HG02642 (cell line): ENCODE results near the gene AGMAT.
"Not testable (repeated sequence)": the region's sequence is repeated elsewhere in the genome, so short reads cannot be mapped to it uniquely, and the experiment has no call there.

Experiments
- ATAC-seq: cut with Tn5 transposase; IDR thresholded peaks from one replicate; pipeline ENCODE4 v1.9.1; 2021; ENCODE audit warnings: mild to moderate bottlenecking; ENCODE audit not compliant: unreplicated experiment, poor library complexity

Gene AGMAT

GRCh38 chr1:15616373-15617172 is 31.7 kb upstream of the AGMAT start:
- ATAC-seq, result no peak

- no peak for ATAC-seq
Measured at GRCh38 chr1:15610167-15610566, 25.3 kb upstream of the AGMAT start.

DNA sequence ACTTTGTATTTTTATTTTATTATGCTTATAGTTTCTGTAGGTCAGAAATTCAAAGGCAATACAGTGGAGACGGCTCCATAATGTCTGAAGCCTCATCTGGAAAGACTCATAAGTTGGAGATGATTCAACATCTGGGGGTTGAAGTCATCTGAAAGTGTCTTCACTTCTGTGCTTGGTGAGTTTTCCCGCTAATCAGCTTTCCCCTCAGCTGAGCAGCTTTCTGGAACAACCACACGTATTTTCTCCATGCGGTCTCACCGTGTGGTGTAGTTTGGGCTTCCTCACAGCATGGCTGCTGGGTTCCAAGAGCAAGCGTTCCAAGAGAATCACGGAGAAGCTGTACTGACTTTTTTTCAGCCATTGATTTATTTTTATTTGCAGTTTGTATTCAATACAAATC is 24.8 kb upstream of the AGMAT start:
- ATAC-seq, result no peak

DNA sequence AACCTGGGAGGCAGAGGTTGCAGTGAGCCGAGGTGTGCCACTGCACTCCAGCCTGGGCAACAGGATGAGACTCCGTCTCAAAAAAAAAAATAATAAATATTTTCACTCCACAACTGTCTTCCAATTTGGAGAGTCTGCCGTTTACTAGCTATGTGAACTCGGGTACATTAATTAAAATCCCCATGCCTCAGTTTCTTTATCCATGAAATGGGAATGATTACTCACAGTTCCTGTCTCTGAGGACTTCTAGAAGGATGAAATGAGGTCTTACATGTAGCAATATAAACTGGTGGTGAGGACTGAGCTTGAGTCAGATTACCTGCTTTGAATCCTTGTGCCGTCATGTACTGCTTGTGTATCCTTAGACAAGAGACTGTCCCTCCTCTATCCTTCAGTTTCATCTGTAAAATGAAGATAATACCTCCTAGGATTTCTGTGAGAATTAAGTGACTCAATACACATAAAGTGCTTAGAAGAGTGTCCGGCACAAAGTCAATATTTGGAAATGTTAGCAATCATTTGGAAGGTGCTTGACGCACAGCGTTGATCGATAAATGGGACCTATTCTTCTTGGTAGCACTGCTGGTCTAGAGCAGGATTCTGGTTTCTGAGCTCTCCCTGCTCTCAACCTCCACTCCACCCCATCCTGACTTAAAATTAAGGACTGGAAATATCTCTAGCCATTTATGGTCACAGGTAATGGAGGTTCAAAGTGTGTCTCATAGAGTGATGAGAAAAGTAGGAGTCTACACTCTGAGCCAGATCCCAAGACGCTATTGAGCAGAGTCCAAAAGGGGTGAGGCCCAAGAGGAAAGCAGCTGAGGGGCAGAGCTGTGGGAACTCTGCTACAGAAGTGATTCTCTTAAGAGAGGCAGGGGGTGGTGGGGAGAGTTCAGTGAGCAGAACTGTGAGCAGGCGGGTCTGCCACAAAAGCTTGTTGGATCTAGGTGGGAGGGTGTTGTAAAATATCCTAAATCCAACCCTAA is 20.8 kb upstream of the AGMAT start:
- no peak for ATAC-seq

DNA sequence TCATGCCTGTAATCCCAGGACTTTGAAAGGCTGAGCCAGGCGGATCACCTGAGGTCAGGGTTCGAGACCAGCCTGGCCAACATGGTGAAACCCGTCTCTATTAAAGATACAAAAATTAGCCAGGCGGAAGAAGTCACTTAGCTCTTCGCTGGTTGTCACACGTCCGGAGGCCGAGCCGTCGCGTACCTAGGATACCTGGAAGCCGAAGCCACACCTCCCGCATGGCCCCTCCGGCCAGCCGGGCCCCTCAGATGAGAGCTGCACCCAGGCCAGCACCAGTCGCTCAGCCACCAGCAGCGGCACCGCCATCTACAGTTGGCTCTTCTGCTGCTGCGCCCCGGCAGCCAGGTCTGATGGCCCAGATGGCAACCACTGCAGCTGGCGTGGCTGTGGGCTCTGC is 19.5 kb upstream of the AGMAT start:
- ATAC-seq, result not testable (repeated sequence)

GRCh38 chr1:15603966-15604282 is 19.1 kb upstream of the AGMAT start:
- not testable (repeated sequence) for ATAC-seq

GRCh38 chr1:15603050-15603965 is 18.5 kb upstream of the AGMAT start:
- ATAC-seq, result peak; percentile 96

GRCh38 chr1:15598436-15598835 is 13.6 kb upstream of the AGMAT start:
- no peak for ATAC-seq

DNA sequence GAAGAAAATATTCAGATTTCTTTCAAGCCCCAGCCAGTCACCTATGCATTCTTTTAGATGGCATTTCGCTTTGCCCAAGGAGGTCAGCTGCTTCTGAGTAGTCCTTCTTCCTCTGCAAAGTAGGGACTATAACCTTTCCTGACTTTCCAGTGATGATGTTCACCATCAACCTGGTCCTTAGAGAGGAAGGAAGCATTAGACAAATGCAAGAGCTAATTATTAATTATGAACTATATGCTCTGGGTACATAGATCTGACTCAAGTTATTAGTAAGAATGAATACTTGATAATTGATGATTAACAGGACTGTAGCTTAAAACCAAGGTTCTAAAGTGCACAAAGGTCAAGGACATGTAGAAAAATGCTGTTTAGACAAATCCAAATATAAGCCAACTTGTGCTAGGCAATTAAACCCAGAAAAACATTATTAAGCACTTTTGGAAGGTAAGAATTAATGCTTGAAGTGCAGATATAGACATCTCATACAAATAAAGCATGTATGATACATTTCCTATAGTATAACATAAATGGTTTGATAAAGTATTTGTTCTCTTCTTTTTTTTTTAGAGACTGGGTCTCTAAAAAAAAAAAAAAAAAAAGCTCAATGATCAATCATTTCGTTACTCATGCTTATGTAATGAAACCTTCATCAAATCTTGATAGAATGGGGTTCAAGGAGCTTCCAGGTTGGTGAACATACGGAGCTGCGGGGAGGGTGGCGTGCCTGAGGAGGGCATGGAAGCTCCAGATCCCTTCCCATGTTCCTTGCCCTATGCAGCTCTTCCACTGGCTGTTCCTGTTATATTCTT is 11.2 kb upstream of the AGMAT start:
- no peak for ATAC-seq

- no peak for ATAC-seq
Measured at GRCh38 chr1:15592285-15592684, 7.4 kb upstream of the AGMAT start.

- no peak for ATAC-seq
Measured at GRCh38 chr1:15583016-15583706, 1.7 kb downstream of the AGMAT start.

DNA sequence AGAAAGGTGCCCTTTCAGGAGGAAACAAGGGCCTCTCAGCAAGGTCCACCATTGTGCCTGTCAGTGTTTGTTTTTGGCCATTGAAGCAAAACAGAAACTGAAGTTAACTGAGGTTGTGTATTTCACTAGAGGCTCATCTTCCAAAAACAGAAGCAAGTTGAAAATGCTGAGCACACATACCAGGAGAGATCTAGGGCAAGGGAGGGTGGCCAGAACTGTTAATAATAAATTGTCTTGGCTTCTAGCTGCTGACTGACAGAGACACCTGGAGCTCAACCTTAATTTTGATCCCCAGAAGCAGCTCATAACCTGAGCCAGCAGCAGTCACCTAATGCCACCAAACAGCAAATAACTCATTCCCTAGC is 5.2 kb downstream of the AGMAT start:
- no peak for ATAC-seq

DNA sequence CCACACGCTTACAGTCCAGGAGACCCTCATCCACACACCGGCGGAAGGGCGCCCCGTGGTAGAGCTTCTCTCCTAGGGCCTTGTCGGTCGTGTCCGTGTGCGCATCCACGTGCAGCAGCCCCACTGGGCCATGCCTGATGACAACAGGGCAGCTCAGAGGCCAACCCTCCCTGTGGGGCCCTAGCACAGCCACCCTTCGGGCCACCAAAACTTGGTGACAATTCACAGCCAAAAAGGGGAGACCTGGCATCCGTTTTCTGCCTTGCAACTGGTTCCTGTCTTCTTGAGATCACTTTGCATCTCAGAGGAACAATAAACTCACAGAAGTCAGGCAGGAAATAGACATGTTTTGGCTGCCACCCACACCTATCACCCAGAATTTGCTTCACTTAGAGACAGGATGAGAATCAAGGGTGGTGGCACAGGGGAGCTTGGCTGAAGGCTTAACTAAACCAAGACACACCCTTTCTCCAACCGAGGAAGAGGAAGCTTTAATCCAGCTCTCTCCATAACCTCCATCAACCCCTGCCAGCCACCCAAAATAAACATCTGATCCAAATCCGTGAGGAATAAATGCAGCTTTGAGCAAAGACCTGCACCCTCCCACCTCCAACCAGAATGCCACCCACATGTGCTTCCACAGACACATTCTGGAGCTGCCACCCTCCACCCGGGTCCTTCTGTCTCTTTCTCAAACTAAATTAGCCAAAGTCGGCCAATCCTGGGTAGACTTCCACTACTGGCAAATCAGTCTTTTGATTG is 5.7 kb downstream of the AGMAT start:
- ATAC-seq, result no peak

DNA sequence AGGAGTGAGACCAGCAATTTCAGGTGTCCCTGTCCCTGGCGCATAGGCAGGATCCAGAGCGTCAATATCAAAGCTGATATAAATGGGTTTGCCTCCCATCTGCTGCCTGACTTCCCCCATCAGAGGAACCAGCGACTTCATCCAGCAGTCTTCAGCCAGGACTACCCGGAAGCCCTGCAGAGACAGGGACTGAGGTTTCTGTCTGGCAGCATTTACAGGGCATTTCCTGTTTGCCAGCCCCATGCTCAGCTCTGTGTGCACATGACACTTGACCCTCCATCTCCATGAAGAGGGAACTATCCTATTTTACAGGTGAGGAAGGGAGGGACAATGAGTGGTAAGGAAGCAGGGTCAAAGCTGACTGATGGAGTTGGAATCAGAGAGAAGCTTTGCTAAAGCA is 7.2 kb downstream of the AGMAT start:
- ATAC-seq, result no peak

- ATAC-seq, result no peak
Measured at GRCh38 chr1:15575549-15576150, 9.2 kb downstream of the AGMAT start.

GRCh38 chr1:15574741-15575140 is 10.1 kb downstream of the AGMAT start:
- no peak for ATAC-seq

DNA sequence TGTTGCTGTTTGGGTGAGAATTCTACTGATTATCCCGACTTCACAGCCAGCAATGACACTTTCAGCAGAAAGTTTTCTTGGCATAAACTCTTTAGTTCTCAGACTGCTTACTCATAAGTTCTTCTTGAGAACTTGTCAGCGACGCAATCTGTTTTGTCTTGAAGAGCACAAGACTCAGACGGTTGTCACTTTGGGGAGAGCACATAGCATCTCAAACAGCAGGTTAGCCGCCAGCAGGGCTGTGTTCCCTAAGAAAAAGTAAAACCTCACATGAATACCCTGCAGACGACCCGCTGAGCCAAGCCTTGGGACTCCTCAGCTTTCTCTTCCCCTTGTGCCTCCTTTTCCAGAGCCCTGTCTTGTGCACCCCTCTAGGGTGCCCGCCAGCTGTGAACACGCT is 11.4 kb downstream of the AGMAT start:
- ATAC-seq, result no peak

DNA sequence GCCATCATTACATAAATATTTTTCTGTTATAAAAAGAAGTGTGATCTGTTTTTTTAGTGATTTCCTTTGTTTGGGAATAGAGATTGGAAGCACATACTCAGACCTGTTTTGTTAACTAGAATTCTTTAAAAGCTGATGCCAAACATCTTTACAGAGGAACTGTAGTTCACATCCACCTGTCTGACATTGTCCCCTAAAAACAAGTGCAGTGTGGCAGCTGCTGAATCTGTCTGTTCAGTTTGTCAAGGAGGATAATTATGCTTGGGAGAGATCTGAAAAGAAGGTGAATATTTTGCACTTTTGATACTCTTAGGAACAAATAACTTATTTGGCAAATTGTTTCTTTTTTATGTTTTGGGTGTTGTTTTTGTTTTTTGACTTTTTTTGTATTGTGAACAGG is 13.6 kb downstream of the AGMAT start:
- ATAC-seq, result no peak
